Measurements from ENCODE around the gene GPR62. TPM values are rescaled to one million over a fixed set of nuclear protein-coding genes. Genes with fewer than 3 reads are reported as not detected.

GPR62 gene
- total RNA-seq, 1 experiment from 2014 or later = 0.08 TPM

DNA sequence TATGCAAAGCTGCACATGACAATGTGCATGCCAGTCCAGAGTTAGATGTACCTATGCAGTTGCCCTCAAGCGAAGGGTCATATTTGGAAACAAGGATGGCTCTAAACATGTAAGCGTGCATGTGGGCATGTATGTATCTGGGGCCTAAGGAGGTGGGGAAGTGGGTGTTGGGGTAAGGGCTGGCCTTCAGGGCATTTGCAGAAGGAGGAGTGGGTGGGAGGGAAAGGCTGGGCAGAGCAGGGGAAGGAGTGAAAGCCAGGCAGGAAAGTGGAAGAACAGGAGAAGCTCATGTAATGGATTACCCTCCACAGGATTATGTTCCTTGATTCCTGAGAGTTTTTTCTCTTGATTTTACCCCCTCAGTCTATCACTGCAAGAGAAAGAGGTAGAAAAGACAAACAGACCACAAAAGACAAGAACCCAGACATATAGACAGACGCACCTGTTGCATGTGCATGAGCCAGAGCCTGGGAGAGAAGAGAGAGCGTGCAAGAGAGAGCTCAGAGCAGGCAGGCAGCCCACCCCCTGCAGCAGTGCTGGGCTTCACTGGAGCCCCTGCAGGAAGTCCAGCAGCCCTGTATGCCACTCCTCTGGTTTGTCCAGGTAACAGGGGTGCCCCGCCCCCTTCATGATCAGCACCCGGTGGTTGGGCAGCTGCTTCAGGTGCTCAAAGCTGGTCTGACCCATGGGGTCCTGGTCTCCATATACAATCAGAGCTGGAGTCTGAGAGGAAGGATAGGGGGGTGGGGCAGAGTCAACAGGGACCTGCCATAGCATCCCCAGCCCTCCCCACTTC is 13.9 kb downstream of the GPR62 start:
- no peak for DNase-seq (ENCODE audit: low read depth)

DNA sequence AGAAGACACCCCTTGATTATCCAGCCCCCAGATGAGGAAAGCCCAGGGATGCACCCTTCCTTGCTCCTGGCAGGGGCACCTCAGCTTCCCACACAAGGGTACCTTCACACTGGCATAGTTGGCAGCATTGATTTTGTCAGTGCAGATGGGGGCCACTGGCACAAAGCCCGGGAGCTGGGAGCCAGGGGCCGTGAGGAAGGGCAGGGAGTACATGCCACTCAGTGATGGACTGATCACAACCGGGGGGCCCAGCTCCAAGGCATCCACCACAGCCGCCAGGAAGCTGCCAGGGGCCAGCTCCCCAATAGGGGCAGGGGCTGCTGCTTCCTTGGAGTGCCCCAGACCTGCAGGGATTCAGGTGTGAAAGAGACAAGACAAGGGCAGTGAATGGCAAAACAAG is 14.7 kb downstream of the GPR62 start:
- no peak for DNase-seq (ENCODE audit: low read depth)

DNA sequence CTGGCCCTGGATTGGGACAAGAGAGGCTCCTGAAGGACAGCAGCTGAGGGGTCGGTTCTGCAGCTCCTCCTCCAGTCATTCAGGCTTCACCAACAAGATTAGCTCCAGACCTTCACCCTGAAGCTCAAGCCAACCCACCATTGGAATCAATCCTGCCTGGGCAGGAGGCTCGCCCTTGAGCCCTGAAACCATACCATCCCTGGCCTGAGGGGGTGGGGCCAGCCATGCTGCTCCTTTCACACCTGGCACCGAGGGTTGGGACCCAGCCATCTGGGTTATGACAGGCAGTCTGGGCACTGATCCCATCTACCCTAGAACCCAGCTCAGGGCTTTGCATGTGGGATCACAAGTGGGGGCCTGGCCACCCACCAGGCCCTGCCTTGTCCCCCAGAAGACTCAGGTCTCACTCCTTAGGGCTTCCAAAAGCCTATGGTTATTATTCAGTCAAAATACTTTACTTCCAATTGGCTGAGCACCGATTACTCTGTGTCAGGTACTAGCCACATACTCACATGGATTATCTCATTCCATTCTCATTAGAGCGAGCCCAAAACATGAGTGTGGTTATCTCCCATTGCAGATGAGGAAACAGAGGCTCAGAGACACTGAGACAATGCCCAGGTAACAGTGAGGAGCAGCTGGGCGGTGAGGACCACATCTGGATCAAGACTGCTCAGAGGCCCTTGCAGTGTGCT is 15.6 kb downstream of the GPR62 start:
- no peak for DNase-seq (ENCODE audit: low read depth)

DNA sequence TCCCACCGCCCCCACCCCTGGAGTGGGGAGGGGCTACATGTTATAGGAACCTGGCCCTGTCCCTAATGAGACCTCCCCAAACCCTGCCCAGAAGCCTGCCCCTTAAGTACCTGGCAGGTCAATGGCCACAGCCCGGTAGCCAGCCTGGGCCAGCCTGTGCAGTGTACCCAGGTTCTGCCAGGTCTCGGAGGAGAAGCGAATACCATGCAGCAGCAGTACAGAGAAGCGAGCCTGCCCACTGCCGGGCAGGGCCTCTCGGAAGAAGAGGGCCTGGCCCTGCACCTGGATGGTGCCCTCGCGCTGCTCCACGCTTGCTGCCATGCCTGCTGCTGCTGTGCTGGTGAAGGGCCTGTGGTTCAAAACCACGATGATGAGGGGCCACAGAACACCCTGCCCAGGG is 16.2 kb downstream of the GPR62 start:
- DNase-seq (ENCODE audit: low read depth) = no peak

DNA sequence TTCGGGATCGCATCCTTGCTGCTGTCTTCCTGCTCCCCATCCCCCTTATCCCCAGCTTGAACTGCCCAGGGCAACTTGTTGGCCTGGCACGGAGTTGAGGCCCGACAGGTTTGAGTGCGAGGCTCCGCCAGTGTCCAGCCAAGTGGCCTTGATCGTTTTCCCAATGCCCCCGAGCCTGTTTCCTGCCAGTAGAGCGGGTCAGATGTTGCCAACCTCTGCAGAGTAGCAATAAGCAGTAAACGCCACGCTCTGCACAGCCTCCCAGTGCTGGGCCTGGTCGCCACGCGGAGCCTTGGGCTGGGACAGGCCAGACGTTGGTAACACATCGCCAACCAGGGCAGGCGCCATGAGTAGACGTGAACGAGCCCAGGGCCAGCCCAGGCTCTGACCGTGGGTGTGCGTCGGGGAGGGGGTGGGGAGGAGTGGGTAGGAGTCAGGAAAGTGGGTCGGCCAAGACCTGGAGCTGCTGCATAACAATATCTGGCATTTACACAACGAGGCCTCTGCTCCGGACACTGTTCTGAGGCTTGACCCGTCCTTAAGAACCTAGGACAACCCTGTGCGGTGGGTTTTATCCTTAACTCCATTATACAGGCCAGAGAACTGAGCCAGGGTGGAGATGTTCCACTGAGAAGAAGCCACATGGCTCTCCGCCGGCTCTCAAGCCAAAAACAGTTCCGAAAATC is 19.2 kb downstream of the GPR62 start:
- no peak for DNase-seq (ENCODE audit: low read depth)

DNA sequence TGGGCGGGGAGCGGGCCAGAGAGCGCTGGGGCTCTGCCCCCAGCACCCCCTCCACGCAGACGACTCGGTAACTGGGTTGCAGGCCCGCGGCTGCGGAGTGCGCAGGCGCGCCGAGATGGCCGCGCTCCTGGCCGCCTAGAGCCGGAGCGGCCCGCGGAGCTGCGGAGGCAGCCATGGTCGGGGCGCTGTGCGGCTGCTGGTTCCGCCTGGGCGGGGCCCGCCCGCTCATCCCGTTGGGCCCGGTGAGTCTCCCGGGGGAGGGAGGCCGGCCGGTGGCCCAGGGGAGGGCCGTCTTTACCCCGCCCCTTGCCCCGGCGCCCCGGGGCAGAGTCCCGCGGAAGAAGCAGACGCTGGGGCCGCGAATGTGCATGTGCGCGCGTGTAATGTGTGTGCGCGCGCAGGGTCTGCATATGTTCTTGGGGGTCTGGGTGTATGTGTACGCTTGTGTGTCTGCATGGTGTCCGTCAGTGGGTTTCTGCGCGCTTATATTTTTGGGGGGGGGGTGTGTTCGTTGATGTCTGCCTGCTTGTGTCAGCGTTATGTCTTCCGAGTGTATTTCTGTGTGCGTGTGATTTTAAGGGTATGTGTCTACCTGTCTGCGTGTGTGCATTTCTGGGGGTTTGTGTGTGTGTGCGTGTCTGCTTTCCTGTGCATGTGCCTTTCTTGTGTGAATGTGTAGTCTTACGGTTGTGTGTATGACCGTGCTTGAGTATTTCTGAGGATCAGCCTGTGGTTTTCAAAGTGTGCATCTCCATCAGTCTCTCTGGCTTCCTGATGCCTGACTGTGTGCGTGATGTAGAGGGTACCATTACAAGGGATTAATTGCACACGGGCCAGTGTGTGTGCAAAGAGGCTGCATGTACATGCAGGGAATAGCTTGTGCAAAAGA is 20.0 kb downstream of the GPR62 start, which contains the start of gene ABHD14A:
Gene ABHD14A (plus strand): TSS at position 102 of the 889 bp plus-strand sequence. CDS start 72 bp downstream, at position 174.
- peak; percentile 57 for DNase-seq (ENCODE audit: low read depth)

DNA sequence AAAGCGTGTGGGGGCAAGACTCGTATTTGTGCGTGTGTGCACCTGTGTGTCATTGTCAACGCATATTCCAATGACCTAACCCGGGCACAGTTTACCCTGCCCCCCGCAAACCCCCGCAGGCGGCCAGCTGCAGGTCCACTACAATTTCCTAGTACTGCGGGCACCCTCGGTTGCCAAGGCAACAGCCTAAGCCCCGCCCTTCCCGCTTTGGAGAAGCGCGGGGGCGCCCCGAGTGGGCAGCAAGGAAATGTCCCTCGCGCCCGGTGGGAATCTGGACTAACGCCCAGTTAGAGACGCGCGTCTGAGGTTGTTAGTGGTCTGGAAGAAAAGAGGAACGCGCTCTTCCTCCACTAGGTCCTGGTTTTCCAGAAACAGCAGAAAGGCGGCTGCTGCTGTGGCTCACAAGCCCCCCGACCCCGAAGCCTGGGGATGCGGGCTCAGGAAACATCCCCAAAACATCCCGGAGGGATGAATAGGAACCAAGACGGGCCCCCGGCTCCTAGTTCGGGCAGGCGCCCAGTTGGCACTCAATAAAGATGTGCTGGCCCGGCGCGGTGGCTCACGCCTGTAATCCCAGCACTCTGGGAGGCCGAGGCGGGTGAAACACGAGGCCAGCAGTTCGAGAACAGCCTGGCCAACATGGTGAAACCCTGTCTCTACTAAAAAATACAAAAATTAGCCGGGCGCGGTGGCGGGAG is 20.8 kb downstream of the GPR62 start:
- peak; percentile 43 for DNase-seq (ENCODE audit: low read depth)

DNA sequence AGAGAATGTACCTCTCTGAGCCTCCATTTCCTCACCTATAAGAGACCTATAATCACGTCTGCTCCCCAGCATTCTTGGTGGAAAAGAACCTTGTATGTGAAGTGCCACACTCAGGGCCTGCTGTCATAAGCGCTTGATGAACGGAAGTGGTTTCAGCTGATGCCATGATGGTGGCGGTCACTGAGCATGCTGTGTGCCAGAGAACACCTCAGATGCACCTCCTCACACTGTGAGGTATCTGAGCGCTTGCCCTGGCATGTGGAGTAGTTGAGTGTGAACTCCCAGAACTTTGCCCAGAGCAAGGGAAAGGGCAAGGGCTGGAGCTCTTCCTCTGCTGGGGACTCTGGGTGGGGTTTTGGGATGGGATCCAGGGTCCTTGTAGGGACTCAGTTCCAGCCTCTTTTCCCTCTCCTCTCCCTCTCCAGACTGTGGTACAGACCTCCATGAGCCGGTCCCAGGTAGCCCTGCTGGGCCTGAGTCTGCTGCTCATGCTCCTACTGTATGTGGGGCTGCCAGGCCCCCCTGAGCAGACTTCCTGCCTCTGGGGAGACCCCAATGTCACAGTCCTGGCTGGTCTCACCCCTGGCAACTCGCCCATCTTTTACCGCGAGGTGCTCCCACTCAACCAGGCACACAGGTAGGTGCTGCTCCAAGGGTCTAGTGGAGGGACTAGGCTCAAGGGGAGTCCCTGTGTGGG is 22.4 kb downstream of the GPR62 start:
- no peak for DNase-seq (ENCODE audit: low read depth)

DNA sequence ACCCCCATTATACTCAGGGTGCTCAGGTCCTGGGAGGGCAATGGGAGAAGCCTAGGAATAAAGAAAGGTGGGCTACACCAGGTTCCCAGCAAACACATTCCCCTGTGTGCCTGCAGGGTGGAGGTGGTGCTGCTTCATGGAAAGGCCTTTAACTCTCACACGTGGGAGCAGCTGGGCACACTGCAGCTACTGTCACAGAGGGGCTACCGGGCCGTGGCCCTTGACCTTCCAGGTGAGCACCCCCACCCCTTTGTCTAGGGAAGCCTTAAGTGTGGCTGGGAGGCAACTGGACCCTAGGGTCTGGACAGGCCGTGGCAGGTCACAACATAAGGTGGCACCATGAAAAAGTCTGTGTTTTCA is 22.9 kb downstream of the GPR62 start:
- DNase-seq (ENCODE audit: low read depth) = no peak

DNA sequence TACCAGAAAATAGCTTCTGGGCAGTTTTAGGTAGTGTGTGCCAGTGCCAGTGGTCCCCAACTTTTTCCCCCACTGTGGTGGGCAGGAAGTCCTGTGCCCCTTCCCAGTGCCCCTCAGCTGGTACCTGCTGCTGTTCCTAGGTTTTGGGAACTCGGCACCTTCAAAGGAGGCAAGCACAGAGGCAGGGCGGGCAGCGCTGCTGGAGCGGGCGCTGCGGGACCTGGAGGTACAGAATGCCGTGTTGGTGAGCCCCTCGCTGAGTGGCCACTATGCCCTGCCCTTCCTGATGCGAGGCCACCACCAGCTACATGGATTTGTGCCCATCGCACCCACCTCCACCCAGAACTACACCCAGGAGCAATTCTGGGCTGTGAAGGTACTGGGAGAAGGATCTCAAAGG is 25.1 kb downstream of the GPR62 start:
- no peak for DNase-seq (ENCODE audit: low read depth)

DNA sequence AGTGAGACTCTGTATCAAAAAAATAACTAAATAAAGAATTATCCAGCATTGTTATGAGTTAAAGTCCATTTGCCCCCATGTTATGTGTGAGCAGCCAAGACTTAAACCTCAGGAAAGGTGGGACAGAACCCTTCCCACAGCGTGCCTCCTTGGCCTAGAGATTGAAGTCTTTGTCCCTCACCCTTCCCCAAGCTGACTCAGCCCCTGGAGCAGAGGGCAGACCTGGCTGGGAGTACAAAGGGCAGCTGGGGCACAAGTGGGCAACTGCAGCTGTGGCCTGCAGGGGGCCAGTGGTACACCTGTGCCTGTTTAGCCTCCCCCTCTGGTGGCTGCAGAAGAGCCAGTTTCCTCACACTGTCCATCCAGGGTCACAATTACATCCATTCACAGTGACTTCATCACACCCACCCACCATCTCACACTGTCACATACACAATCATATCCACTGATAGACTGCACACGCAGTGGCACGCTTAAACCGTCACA is 27.2 kb downstream of the GPR62 start:
- DNase-seq (ENCODE audit: low read depth) = peak; percentile 78

DNA sequence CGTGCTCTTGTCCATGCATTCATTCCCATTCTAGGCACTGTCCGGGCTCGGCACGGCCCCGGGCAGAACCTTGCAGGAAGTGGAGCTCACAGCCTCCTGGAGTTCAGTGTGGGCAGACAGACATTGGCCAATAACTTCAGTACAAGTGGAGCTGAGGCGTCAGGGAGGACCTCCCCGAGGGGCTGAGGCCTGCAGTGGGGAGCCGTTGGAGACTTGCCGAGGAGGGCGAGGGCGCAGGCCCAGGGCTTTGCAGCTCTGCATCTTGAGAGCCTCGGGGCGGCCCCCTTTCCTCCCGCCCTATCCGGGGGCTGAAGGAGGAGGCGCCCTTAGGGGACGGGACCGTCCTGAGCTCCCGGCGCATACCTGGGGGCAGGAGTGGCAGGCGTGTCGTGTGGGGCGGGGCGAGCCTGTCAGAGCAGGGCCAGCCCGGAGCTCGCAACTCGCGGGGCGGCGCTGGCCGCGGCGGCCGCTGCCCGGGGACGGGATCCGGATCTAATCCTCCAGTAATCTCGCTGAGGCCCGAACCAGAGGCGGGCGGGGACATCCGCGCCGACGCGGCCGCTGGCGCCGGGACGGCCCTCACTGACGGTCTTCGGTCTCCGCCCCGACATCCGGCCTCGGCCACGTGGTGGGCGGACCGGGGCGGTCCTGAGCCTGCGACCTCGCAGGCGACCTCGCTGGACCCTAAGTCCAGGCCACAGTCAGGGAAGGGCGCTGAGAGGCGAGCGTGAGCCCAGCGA is 27.8 kb downstream of the GPR62 start, which contains the start of gene ACY1:
Gene ACY1 (plus strand): TSS at position 698 of the 740 bp plus-strand sequence. CDS start 530 bp downstream, outside the sequence.
- DNase-seq (ENCODE audit: low read depth) = peak; percentile 90

DNA sequence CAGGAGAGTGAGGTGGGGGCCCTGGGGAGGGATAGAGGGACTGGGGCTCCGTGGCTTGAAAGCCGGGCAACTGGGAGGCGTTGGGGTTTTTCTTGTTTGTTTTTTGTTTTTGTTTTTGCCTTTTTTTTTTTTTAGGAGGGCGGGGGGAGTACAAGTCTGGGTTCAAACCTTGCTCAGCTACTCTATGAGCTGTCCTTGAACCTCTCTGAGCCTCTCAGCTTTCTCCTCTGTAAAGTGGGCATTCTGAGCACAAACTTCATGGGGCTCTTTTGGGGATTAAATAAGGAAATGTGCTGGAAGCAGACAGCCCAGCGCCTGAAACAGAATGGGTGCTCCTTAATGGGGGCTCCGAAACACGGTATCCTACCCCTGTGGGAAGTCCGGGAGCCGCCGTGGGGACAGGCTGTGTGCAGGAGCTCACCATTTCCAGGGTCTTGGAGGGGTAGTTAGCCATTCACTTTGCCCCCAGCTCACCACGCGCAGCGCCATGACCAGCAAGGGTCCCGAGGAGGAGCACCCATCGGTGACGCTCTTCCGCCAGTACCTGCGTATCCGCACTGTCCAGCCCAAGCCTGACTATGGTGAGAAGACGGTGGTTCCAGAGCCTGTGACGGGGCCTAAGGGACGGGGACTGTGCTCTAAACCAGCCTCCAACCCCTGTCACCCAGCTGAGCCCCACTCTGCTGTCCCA is 28.5 kb downstream of the GPR62 start:
- no peak for DNase-seq (ENCODE audit: low read depth)

DNA sequence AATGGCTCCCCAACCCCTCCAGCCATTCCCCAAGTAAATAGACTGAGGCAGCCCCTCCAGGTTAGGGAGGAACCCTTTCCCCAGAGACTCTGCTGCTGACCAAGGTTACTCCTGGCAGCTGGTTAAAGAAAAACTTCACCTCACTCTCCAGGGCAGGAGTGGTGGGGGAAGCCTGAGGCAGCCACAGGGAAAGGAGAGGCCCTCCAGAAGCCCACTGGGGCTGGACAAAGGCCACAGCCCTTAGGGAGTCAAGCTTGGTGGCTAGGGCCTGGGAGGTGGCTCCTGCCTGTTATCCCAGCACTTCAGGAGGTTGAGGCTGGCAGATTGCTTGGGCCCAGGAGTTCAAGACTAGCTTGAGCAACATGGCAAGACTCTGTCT is 29.1 kb downstream of the GPR62 start:
- DNase-seq (ENCODE audit: low read depth) = no peak

DNA sequence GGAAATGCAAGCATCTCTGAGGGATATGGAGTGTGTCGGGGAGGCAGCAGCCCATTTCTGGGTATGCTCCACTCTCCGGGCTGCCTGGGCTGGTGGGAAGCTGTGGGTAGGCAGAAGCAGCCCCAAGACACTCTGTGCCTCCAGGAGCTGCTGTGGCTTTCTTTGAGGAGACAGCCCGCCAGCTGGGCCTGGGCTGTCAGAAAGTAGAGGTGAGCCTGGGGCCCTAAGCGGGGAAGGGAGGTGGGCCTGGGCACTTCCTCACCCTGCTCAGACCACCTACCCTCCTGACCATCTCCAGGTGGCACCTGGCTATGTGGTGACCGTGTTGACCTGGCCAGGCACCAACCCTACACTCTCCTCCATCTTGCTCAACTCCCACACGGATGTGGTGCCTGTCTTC is 29.9 kb downstream of the GPR62 start:
- no peak for DNase-seq (ENCODE audit: low read depth)

DNA sequence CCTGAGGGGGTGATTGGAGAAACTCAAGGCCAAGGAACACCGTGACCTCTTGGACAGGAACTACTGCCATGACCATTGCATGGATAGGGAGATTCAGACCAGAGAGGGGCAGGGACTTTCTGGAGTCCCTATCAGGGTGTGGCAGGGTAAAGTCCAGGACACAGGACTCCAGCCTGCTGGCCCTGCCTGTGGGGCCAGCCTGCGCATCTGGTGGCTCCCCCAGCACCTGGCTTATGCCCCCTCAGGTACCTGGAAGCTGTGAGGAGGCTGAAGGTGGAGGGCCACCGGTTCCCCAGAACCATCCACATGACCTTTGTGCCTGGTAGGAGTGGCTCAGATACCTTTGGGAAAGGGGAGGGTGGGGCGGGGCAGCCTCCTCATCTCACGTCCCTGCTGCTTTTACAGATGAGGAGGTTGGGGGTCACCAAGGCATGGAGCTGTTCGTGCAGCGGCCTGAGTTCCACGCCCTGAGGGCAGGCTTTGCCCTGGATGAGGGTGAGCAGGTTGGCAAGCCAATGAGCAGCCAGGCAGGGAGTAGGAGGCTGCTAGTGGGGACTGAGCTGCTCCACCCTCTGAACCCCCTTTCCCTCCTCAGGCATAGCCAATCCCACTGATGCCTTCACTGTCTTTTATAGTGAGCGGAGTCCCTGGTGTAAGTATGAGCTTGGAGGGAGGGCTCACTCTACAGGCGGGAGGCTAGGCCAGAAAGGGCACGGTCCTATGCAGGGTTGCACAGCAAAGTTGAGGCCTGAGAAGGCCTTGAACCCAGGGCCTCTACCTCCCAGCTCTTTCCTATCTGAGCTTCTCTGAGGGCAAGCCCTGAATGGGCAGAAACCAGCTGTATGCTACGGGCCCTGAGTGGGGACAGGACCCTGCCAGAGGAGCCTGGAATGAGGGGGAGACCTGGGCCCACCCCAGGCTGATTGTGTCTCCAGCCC is 31.1 kb downstream of the GPR62 start:
- DNase-seq (ENCODE audit: low read depth) = no peak

DNA sequence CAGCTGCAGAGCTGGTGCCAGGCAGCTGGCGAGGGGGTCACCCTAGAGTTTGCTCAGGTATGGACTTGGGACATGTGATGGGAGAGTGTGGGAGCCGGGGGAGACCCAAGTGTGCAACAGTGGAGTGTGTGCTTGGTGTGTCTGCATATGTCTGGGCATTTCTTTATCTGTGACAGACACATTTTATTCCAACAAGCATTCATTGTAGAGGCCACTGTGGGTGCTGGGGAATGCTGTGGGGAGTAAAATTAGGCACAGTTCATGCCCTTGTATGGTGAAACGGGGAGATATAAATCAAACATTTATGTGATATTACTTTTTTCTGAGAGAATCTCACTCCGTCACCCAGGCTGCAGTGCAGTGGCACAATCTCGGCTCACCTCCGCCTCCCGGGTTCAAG is 32.4 kb downstream of the GPR62 start:
- DNase-seq (ENCODE audit: low read depth) = no peak

All from HT1080 (cell line).